Measurements from ENCODE around the gene TAF6L. TPM values are rescaled to one million over a fixed set of nuclear protein-coding genes. Genes with fewer than 3 reads are reported as not detected.

Gene TAF6L
- total and polyA plus RNA-seq, 3 donors from 2014 or later, result 13.6 to 32.0 (median 22.4) TPM

DNA sequence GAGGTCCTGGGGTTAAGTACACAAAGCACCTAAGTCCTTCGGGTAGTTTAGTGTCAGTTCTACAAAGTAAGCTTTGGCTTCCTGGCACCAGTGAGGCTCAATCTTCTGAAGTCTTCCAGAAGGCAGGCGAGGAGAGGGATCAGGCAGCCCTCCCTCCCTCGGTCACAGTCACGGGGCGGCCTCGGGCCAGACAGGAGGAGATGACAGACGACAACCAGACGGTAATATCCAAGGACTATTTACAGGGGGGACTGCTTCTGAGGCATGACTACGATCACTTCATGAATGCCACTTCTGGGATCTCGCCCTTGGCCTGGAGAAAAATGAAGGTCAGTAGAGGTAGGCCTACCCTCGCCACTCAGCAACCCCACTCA, 21.0 kb downstream of the TAF6L start:
- Histone ChIP-seq H3K27ac (peak overlapping the region; percentile 71 to 80), H3K4me3 (peak overlapping the region; percentile 65 to 84), H3K27me3 (no peaks in the 10 kb centered on the region), H3K9me3 (no peaks in the 10 kb centered on the region), H3K4me1 (peaks cover 29% of the 10 kb centered on the region), H3K36me3 (ENCODE audit: low read depth, missing control alignments) (no peaks in the 10 kb centered on the region)
- 20 to 23% methylated on average over 11 of the region's 11 CpGs for WGBS, 2 donors
- intact Hi-C loops (cut with DNase I; ENCODE audit: low total_unique reads), result no loop called here
- peak; percentile 52 for DNase-seq
- TF ChIP-seq POLR2A (IDR thresholded peaks at IDR 0.05) (no peak), CTCF (IDR thresholded peaks at IDR 0.05) (no peak)

DNA sequence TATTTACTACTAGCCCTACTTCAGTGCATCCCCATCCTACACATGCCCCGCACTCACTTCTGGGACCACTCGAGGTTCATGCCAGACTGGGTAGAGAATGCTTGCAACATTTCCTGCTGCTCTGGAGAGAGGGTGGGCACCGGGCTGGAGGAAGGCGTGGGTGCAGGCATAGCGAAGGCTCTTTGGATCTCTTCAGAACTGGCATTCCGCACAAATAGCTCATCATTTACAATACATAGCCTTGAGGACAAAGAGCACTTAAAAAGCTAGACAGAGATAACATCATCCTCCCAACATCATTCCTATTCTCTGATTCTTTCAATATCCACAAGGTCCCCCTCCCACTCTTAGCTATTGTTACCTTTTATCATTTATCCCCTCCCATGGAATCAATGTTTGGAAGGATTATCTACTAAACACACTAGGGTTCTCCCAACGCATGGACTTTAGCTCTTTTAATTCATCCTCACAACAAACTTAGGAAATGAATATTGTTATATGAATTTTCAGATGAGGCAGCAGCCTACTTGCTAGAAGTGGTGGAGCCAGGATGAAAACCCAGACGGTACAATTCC, 23.1 kb downstream of the TAF6L start:
- Histone ChIP-seq H3K27me3 (no peaks in the 10 kb centered on the region), H3K4me1 (peaks cover 23% of the 10 kb centered on the region), H3K9me3 (no peaks in the 10 kb centered on the region), H3K27ac (peak overlapping the region in 1 of 2 donors; percentile 60), H3K4me3 (no peak overlapping the region), H3K36me3 (ENCODE audit: low read depth, missing control alignments) (no peaks in the 10 kb centered on the region)
- 71 to 75% methylated on average over 8 of the region's 8 CpGs for WGBS, 2 donors
- intact Hi-C loops (cut with DNase I; ENCODE audit: low total_unique reads), result no loop called here
- TF ChIP-seq POLR2A (IDR thresholded peaks at IDR 0.05) (no peak), CTCF (IDR thresholded peaks at IDR 0.05) (no peak)
- no peak for DNase-seq

GRCh38 chr11:62796281-62796680, 25.1 kb downstream of the TAF6L start:
- DNase-seq, result no peak
- Histone ChIP-seq H3K4me3 (no peak overlapping the region), H3K27ac (no peak overlapping the region), H3K27me3 (no peaks in the 10 kb centered on the region), H3K36me3 (ENCODE audit: low read depth, missing control alignments) (no peaks in the 10 kb centered on the region), H3K9me3 (no peaks in the 10 kb centered on the region), H3K4me1 (peaks cover 16% of the 10 kb centered on the region)
- WGBS, 2 donors, result 75 to 79% methylated on average over 7 of the region's 7 CpGs
- no peak for TF ChIP-seq CTCF (IDR thresholded peaks at IDR 0.05)
- TF ChIP-seq POLR2A (IDR thresholded peaks at IDR 0.05), result no peak
- intact Hi-C loops (cut with DNase I; ENCODE audit: low total_unique reads), result no loop called here

DNA sequence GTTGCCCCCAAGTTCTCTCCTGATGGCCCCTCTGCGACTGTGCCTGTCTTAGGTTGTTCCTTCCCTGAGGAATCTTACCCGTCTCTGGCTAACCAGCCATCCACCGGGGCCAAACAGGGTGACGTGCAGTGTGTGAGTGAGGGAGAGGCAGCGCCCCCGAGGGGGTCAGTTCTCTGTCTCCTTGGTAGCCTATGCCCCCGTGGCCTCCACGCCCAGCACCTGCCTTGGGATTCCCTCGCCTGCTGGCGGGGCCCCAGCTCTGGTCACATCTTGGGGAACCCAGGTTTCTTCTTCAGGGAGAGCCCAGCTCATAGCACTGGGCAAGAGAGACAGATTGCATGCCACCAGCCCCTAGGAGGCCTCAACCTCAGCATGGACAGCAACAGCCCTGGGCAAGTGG, 28.3 kb downstream of the TAF6L start:
- 87 to 95% methylated on average over 6 to 7 of the region's 10 CpGs for WGBS, 2 donors
- intact Hi-C loops (cut with DNase I; ENCODE audit: low total_unique reads), result no loop called here
- TF ChIP-seq POLR2A (IDR thresholded peaks at IDR 0.05), result no peak
- TF ChIP-seq CTCF (IDR thresholded peaks at IDR 0.05), result no peak
- H3K9me3 ChIP-seq, result no peaks in the 10 kb centered on the region
- no peak overlapping the region for H3K27ac ChIP-seq
- DNase-seq, result no peak
- H3K27me3 ChIP-seq, result no peaks in the 10 kb centered on the region
- peaks cover 11% of the 10 kb centered on the region for H3K4me1 ChIP-seq
- no peaks in the 10 kb centered on the region for H3K36me3 ChIP-seq (ENCODE audit: low read depth, missing control alignments)
- H3K4me3 ChIP-seq, result no peak overlapping the region

DNA sequence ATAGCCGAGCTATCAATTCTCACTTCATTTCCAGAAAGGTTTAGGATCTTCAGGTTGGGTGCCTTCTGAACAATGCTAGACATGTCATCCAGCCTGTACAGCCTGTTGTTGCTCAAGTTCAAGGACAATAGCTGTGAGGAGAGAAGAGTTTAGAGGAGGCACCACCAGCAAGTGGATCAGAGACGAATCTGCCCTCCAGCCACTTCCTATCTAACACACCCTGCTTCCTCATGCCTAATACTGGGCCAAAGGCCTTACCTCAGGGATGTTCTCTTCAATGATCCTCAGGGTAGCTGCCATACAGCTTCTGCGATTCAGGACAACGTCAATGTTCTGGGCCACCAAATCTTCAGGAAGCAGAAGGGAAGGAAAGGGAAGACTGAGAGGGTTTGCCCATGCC, 29.9 kb downstream of the TAF6L start:
- H3K36me3 ChIP-seq (ENCODE audit: low read depth, missing control alignments), result no peaks in the 10 kb centered on the region
- H3K27me3 ChIP-seq, result no peaks in the 10 kb centered on the region
- 78 to 88% methylated on average over 4 of the region's 4 CpGs for WGBS, 2 donors
- no peaks in the 10 kb centered on the region for H3K9me3 ChIP-seq
- H3K27ac ChIP-seq, result no peak overlapping the region
- no peak overlapping the region for H3K4me3 ChIP-seq
- no peak for DNase-seq
- peaks cover 10% of the 10 kb centered on the region for H3K4me1 ChIP-seq
- intact Hi-C loops (cut with DNase I; ENCODE audit: low total_unique reads), result no loop called here
- TF ChIP-seq POLR2A (IDR thresholded peaks at IDR 0.05), result no peak
- TF ChIP-seq CTCF (IDR thresholded peaks at IDR 0.05), result no peak

Measured in testis (tissue), 3 donors.